ENCODE data around the gene TMEM236.

GRCh38 chr10:17764142-17764541 lies 12.1 kb downstream of the TMEM236 start:
- no peak for TF ChIP-seq CTCF (IDR thresholded peaks at IDR 0.05)
- no peak for TF ChIP-seq POLR2A (IDR thresholded peaks at IDR 0.05)

Measured in lower leg skin (tissue), 3 donors.